Adipocyte (in vitro differentiated cells): ENCODE results near the gene VWA2.
A peak's percentile ranks its signal among the peaks of the same experiment; 100 is the strongest.

Experiments
- DNase-seq: peaks from one replicate; pipeline ENCODE4 v3.0.0-alpha.2; 2015; ENCODE audit warnings: low read depth
- H3K27me3 ChIP-seq: replicated peaks from 2 replicates; pipeline ENCODE4 v1.7.0; 2013; ENCODE audit warnings: mild to moderate bottlenecking, low read length, moderate library complexity; ENCODE audit not compliant: control insufficient read depth, insufficient read depth
- H3K36me3 ChIP-seq: 2 replicates; pipeline ENCODE4 v1.7.0; 2013; ENCODE audit warnings: low read length, mild to moderate bottlenecking, moderate library complexity; ENCODE audit not compliant: control insufficient read depth, insufficient read depth, severe bottlenecking
- H3K4me1 ChIP-seq: 2 replicates; pipeline ENCODE4 v1.7.0; 2013; ENCODE audit warnings: mild to moderate bottlenecking, low read length, moderate library complexity; ENCODE audit not compliant: control insufficient read depth, insufficient read depth
- H3K4me3 ChIP-seq: 2 replicates; pipeline ENCODE4 v1.7.0; 2013; ENCODE audit warnings: mild to moderate bottlenecking, low read length, moderate library complexity
- H3K9ac ChIP-seq: 2 replicates; pipeline ENCODE4 v1.7.0; 2013; ENCODE audit warnings: mild to moderate bottlenecking, low read length, moderate library complexity
- H3K9me3 ChIP-seq: 2 replicates; pipeline ENCODE4 v1.7.0; 2013; ENCODE audit warnings: mild to moderate bottlenecking, low read length, moderate library complexity; ENCODE audit not compliant: control insufficient read depth

Gene VWA2

DNA sequence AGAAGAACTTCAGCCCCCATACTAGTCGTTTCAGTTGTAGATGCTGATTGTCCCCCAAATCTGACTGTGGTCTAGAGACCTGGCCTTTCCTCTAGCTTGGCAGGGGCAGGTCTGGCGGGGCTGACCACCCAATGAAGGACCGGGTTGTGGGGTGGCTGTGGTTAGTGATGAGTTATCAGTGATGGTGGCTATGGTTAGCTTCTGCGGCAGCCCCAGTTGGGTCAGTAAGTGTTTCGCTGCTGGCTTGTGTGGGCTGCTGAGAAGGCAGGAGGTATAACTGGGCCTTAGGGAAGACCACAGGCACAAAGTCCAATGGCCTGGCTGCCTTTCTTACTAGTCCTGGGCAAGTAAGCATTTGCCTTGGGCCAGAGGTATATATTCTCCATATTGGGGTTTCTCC, 21.3 kb downstream of the VWA2 start:
- Histone ChIP-seq H3K4me3 (peak overlapping the region; percentile 42), H3K4me1 (peaks cover 36% of the 10 kb centered on the region), H3K9ac (peak overlapping the region; percentile 48), H3K9me3 (no peaks in the 10 kb centered on the region), H3K27me3 (no peaks in the 10 kb centered on the region), H3K36me3 (no peaks in the 10 kb centered on the region)
- DNase-seq, result no peak

DNA sequence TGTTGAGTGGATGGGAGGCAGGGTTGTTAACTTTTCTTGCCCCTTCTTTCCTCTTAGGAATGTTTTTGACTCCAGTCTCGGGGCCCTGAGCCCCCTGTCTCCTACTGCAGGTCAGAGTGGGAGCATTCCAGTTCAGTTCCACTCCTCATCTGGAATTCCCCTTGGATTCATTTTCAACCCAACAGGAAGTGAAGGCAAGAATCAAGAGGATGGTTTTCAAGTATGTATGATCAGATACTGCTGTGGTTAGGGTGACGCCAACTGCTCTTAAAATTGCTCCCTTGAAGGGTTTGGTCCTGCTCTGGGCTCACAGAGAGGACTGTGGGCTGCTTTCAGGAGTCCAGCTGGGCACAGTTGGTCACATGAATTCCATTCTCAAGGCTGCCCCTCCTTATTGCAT, 22.0 kb downstream of the VWA2 start:
- Histone ChIP-seq H3K4me1 (peaks cover 43% of the 10 kb centered on the region), H3K4me3 (no peak overlapping the region), H3K27me3 (no peaks in the 10 kb centered on the region), H3K9me3 (no peaks in the 10 kb centered on the region), H3K36me3 (no peaks in the 10 kb centered on the region), H3K9ac (no peak overlapping the region)
- peak; percentile 18 for DNase-seq

DNA sequence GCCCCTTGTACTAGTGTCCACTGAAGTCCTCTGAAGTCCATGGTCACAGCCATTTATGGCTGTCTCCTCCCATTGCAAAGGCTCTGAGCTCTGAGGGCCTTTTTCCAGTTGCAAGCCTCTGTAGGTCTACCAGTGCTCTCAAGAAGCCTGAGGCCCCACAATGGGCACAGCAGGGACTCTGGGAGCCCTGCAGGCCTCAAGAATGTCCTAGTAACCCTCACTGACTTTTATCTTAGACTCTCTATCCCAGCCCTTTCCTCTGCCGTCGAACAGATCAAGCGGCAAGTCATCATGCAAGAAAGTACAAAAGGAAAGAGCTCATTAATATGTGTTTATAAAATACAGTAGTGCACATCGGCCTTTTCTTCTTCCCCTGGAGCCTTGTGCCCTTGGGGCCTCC, 23.4 kb downstream of the VWA2 start:
- H3K4me3 ChIP-seq, result no peak overlapping the region
- no peak for DNase-seq

DNA sequence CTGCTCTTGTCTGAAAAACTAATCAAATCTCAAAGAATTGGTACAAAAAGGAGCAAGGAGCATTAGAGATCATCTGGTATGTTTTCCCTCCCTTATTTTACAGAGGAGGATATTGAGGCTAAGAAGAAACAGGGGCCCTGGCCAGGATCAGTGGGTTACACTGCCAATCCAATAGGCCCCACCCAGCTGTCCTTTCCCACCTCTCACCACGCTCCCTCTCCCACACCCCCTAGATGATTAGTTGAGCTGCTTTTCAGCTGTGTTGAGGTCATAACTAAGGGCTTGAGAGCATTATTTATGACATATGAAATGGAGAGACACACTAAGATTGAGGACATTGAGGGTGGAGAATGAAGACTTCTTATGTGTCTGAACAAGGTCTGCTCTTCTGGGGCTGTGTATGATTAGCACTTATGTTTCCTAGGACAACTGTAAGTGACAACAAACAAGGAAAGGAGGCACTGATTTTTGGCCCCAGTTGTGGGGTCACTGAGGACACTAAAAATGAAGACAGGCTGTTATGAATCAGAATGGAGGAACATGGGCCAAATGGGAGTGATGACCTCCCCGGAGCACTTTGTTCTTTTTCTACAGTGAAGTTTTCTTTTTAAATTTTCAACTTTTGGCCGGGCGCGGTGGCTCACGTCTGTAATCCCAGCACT, 26.5 kb downstream of the VWA2 start:
- peaks cover 4% of the 10 kb centered on the region for H3K27me3 ChIP-seq
- H3K36me3 ChIP-seq, result no peaks in the 10 kb centered on the region
- peaks cover 27% of the 10 kb centered on the region for H3K4me1 ChIP-seq
- H3K9ac ChIP-seq, result no peak overlapping the region
- no peaks in the 10 kb centered on the region for H3K9me3 ChIP-seq
- H3K4me3 ChIP-seq, result peak overlapping the region; percentile 3
- DNase-seq, result no peak

More for the DNA sequence above, 23.4 kb downstream of the VWA2 start:
- no peaks in the 10 kb centered on the region for H3K27me3 ChIP-seq
- H3K4me1 ChIP-seq, result peaks cover 48% of the 10 kb centered on the region
- no peaks in the 10 kb centered on the region for H3K36me3 ChIP-seq
- no peaks in the 10 kb centered on the region for H3K9me3 ChIP-seq
- H3K9ac ChIP-seq, result no peak overlapping the region

DNA sequence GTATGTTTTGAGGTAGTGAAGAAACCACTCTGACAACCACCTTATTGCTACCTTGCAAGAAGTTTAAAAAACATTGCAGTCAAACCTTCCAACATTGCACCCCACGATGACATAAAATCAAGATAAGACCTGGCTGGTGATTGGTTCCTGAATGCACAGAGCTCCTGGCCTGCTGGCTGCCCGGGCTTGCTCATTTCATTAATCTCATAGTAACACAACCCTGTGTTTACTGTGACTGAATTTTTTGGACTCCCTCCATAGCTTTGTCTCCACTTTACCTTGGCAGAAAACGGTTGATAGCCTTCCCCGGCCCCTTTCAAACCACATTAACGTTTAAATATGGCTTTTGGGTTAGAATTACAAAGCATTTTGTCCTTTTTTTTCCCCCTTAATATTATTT, 27.5 kb downstream of the VWA2 start:
- no peak for DNase-seq

DNA sequence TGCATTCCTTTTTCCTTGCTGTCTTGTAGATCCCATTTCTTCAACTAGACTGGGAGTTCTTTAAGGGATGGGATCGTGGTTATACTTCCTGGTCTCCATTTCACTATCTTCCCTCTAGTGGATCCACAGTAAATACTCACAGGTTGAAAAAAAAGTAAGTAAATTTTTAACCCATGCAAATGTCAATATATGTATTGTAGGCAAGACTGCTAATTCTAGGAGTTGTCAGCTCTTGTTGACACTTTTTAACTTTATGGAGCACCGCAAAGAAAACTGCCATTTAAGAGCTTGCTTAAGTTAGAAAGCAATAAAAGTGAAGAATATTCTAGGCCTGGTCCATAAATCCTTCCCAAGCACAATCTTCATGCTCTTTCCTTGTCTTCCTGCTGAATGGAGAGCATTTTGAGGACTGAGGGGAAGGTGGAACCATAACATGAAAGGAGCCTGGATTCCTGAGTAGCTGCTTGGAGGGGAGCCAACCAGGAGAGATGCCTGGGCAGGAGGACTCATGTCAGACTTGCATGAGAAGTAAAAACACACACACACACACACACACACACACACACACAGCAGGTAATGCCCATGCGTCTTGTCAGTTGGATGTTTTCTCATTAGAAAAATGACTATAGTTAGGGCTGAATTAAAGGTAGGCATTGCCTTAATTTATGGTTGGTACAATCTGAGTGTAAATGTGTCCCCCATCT, 32.2 kb downstream of the VWA2 start:
- peak; percentile 24 for DNase-seq
- Histone ChIP-seq H3K4me3 (no peak overlapping the region), H3K27me3 (peaks cover 11% of the 10 kb centered on the region), H3K36me3 (no peaks in the 10 kb centered on the region), H3K9me3 (no peaks in the 10 kb centered on the region), H3K9ac (no peak overlapping the region), H3K4me1 (peaks cover 21% of the 10 kb centered on the region)

More for the DNA sequence above, 27.5 kb downstream of the VWA2 start:
- Histone ChIP-seq H3K36me3 (no peaks in the 10 kb centered on the region), H3K9ac (no peak overlapping the region), H3K27me3 (peaks cover 4% of the 10 kb centered on the region), H3K4me1 (peaks cover 26% of the 10 kb centered on the region), H3K9me3 (no peaks in the 10 kb centered on the region), H3K4me3 (no peak overlapping the region)

DNA sequence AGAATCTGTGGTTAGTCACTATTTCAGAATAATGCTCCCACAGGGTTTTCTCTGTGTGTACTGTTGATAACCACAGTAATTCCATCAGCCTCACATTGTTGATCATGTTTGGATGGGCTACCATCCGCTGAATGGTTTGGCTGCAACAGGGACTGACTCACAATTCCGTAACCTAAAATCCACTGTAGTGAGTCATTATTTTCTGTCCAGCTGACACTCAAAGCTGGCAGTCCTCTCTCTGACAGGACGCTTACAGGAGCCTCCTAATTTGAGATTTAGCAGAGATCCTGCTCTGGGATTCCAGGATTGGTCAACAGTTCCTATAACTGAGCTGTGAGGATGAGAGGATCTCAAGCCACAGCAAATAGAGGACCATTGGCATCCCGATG, 32.7 kb downstream of the VWA2 start:
- H3K36me3 ChIP-seq, result no peaks in the 10 kb centered on the region
- peak; percentile 87 for DNase-seq

DNA sequence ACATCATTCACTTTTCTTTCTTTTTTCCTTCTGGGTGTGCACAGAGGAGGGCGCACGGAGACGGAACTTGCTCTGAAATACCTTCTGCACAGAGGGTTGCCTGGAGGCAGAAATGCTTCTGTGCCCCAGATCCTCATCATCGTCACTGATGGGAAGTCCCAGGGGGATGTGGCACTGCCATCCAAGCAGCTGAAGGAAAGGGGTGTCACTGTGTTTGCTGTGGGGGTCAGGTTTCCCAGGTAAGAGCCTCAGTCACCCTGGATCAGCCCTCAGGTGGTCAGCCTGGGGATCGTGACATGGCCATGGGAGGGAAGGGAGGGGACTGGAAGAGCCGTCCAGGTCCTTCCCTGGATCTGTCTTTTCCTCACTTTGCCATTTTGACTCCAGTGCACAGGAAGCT, 33.6 kb downstream of the VWA2 start:
- Histone ChIP-seq H3K4me3 (no peak overlapping the region), H3K9me3 (no peaks in the 10 kb centered on the region), H3K36me3 (no peaks in the 10 kb centered on the region), H3K4me1 (peaks cover 17% of the 10 kb centered on the region), H3K9ac (no peak overlapping the region), H3K27me3 (peaks cover 18% of the 10 kb centered on the region)
- no peak for DNase-seq

More for the DNA sequence above, 32.7 kb downstream of the VWA2 start:
- H3K9me3 ChIP-seq, result no peaks in the 10 kb centered on the region
- peaks cover 13% of the 10 kb centered on the region for H3K27me3 ChIP-seq
- H3K4me3 ChIP-seq, result no peak overlapping the region
- H3K9ac ChIP-seq, result no peak overlapping the region
- H3K4me1 ChIP-seq, result peaks cover 17% of the 10 kb centered on the region

DNA sequence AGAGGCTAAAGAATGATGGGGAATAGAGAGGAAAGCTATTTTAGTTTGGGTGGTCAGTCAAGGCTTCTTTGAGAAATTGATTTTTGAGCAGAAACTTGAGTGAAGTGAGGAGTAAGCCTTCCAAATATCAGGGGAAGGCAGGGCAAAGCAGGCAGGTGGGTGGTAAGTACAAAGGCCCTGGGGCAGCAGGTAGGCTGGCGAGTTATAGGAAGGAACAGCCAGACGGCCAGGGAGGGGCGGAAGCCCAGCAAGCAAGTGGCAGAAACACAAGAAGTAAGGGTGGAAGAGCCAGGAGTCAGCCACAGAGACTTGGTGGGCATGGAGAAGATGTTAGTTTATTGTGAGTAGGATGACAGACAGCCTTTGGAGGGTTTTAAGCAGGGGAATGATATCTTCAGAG, 34.9 kb downstream of the VWA2 start:
- Histone ChIP-seq H3K9me3 (no peaks in the 10 kb centered on the region), H3K9ac (no peak overlapping the region), H3K36me3 (no peaks in the 10 kb centered on the region), H3K27me3 (peaks cover 28% of the 10 kb centered on the region), H3K4me1 (peaks cover 17% of the 10 kb centered on the region), H3K4me3 (no peak overlapping the region)
- no peak for DNase-seq

DNA sequence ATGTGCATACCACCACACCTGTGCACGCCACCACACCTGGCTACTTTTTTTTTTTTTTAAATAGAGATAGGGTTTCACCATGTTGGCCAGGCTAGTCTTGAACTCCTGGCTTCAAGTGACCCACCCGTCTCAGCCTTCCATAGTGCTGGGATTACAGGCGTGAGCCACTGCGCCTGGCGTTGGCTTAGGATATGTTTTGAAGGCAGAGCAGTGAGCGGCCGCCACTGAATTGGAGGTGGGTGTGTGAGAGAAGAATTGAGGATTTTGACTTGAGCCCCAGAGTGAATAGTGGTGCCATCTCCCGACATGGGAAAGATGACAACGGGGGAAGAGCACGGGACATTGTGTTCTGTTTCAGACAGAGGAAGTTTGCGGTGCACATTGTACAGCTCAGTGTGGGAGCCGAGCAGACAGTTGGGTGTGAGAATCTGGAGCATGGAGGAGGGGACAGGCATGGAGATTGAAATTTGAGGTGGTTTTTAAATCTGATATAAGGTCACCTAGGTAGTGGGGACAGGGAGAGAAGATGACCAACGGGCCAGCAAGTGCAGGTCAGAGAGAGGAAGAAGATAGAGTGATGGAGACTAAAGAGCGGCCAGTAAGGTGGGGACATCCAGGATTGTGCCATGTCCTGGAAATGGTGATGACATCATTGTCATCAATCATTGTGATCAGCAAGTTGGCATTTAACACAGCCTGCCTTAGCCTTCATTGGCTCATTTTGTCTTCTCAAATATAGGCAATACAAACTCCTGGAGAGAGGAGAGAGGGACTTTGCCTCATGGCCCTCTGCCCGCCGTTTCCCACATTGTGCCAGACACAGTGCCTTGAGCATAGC, 35.8 kb downstream of the VWA2 start:
- H3K27me3 ChIP-seq, result peaks cover 35% of the 10 kb centered on the region
- peaks cover 17% of the 10 kb centered on the region for H3K4me1 ChIP-seq
- H3K36me3 ChIP-seq, result no peaks in the 10 kb centered on the region
- H3K9ac ChIP-seq, result no peak overlapping the region
- no peak overlapping the region for H3K4me3 ChIP-seq
- no peak for DNase-seq
- H3K9me3 ChIP-seq, result no peaks in the 10 kb centered on the region

DNA sequence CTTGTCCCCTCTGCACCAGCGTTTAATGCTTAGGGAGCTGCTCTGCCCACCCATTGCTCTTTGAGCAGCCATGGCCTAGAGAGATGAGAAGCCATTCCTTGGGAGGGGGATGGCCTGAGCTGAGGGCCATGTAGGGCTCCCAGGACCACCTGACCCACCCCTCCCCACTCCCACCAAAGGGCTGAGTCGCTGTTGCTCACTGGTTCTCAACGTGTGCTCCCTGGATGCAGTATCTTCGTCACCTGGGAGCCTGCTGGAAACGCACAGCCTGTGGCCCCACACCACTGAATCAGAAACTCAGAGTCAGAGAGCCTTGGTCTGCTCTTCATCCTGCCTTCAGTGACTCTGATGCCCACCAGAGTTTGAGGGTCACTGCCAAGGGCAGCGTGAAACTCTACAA, 37.0 kb downstream of the VWA2 start:
- DNase-seq, result no peak
- Histone ChIP-seq H3K9ac (no peak overlapping the region), H3K36me3 (no peaks in the 10 kb centered on the region), H3K4me1 (peaks cover 12% of the 10 kb centered on the region), H3K27me3 (peaks cover 38% of the 10 kb centered on the region), H3K4me3 (no peak overlapping the region), H3K9me3 (no peaks in the 10 kb centered on the region)
